IMR-90 (cell line): Measurements from ENCODE around the gene PTRHD1. TPM values are rescaled to one million over a fixed set of nuclear protein-coding genes. Genes with fewer than 3 reads are reported as not detected.
A peak's percentile ranks its signal among the peaks of the same experiment; 100 is the strongest.

ENCODE experiments used
- ATAC-seq: fragments of 200-7000 bp; cut with Tn5 transposase; 2 replicates; pipeline ENCODE4 v1.9.1; 2020; ENCODE audit warnings: low read depth, mild to moderate bottlenecking, moderate library complexity
- BruUV-seq: library from RNA; stranded (reverse); fragments of 400-500 nt; replicated peaks from 2 replicates; lab custom pipeline; 2021; lab: Mats Ljungman, UMichigan
- CTCF ChIA-PET: fragments of 300-600 bp; formaldehyde crosslinking; extraction: SDS; loops from one replicate; lab custom pipeline; 2021; ENCODE audit warnings: antibody characterized with exemption; lab: Yijun Ruan, JAX
- POLR2A ChIA-PET: fragments of 300-600 bp; sonication (Branson Sonifier 250); formaldehyde crosslinking; loops from one replicate; lab custom pipeline; 2022; ENCODE audit warnings: antibody characterized with exemption; ENCODE audit not compliant: unreplicated experiment; lab: Charles Lee
- DNase-seq: peaks from one replicate; pipeline ENCODE4 v3.0.0; 2013
- H2AFZ ChIP-seq: replicated peaks from 2 replicates; pipeline ENCODE3; 2013; ENCODE audit warnings: low read length, mild to moderate bottlenecking; ENCODE audit not compliant: poor library complexity
- H2AK5ac ChIP-seq: 2 replicates; pipeline ENCODE4 v1.6.1; 2013; ENCODE audit warnings: low read depth, low read length, inconsistent platforms
- H2AK9ac ChIP-seq: replicated peaks from 2 replicates; pipeline ENCODE3; 2013; ENCODE audit warnings: mild to moderate bottlenecking, low read depth, low read length, moderate library complexity; ENCODE audit not compliant: poor library complexity
- H2BK120ac ChIP-seq: 2 replicates; pipeline ENCODE4 v1.6.1; 2013; ENCODE audit warnings: low read depth, low read length, inconsistent platforms
- H2BK15ac ChIP-seq: 3 replicates; pipeline ENCODE4 v1.6.1; 2013; ENCODE audit warnings: low read depth, low read length, inconsistent platforms
- H2BK20ac ChIP-seq: 2 replicates; pipeline ENCODE4 v1.6.1; 2013; ENCODE audit warnings: low read depth, mild to moderate bottlenecking, inconsistent platforms, low read length, moderate library complexity
- H2BK5ac ChIP-seq: 2 replicates; pipeline ENCODE4 v1.6.1; 2013; ENCODE audit warnings: mild to moderate bottlenecking, low read depth, low read length, inconsistent platforms; ENCODE audit not compliant: poor library complexity, severe bottlenecking
- H3K14ac ChIP-seq: replicated peaks from 2 replicates; pipeline ENCODE4 v1.6.1; 2013; ENCODE audit warnings: low read depth, low read length, inconsistent platforms
- H3K18ac ChIP-seq: 2 replicates; pipeline ENCODE4 v1.6.1; 2013; ENCODE audit warnings: low read depth, low read length, control low read depth
- H3K23ac ChIP-seq: 2 replicates; pipeline ENCODE4 v1.6.1; 2013; ENCODE audit warnings: low read depth, low read length, inconsistent platforms
- H3K27ac ChIP-seq: 2 replicates; pipeline ENCODE4 v1.5.1; 2013; ENCODE audit warnings: mild to moderate bottlenecking, control low read depth, low read length; ENCODE audit not compliant: insufficient read depth
- H3K27me3 ChIP-seq: 2 replicates; pipeline ENCODE4 v1.6.1; 2013; ENCODE audit warnings: low read length; ENCODE audit not compliant: control insufficient read depth, insufficient read depth
- H3K36me3 ChIP-seq: 2 replicates; pipeline ENCODE4 v1.6.1; 2013; ENCODE audit warnings: low read length, mixed read lengths; ENCODE audit not compliant: control insufficient read depth, insufficient read depth
- H3K4ac ChIP-seq: 2 replicates; pipeline ENCODE4 v1.6.1; 2013; ENCODE audit warnings: low read depth, low read length, inconsistent platforms
- H3K4me1 ChIP-seq: 2 replicates; pipeline ENCODE4 v1.6.1; 2013; ENCODE audit warnings: low read length, mixed read lengths; ENCODE audit not compliant: control insufficient read depth, insufficient read depth
- H3K4me2 ChIP-seq: 2 replicates; pipeline ENCODE4 v1.6.1; 2013; ENCODE audit warnings: low read depth, mild to moderate bottlenecking, control low read depth, low read length, moderate library complexity
- H3K4me3 ChIP-seq: 2 replicates; pipeline ENCODE4 v1.5.1; 2013; ENCODE audit warnings: low read depth, mild to moderate bottlenecking, control low read depth, low read length, moderate library complexity; ENCODE audit not compliant: insufficient read depth
- H3K56ac ChIP-seq: 2 replicates; pipeline ENCODE4 v1.6.1; 2013; ENCODE audit warnings: low read length, inconsistent platforms; ENCODE audit not compliant: insufficient read depth; ENCODE audit errors: extremely low read depth
- H3K79me1 ChIP-seq, 2 experiments: 2 replicates each; pipeline ENCODE4 v1.6.1; 2013; ENCODE audit warnings: low read length in 2 of 2, inconsistent platforms in 1 of 2, low read depth in 1 of 2
- H3K9ac ChIP-seq: 2 replicates; pipeline ENCODE4 v1.6.1; 2013; ENCODE audit warnings: low read depth, low read length, control low read depth
- H3K9me1 ChIP-seq: 2 replicates; pipeline ENCODE4 v1.6.1; 2013; ENCODE audit warnings: low read length, inconsistent platforms; ENCODE audit not compliant: insufficient read depth
- H3K9me3 ChIP-seq: 2 replicates; pipeline ENCODE4 v1.6.1; 2013; ENCODE audit warnings: low read length; ENCODE audit not compliant: control insufficient read depth, insufficient read depth
- H4K20me1 ChIP-seq: 2 replicates; pipeline ENCODE4 v1.6.1; 2013; ENCODE audit warnings: low read length, inconsistent platforms; ENCODE audit not compliant: insufficient read depth
- H4K5ac ChIP-seq: 2 replicates; pipeline ENCODE4 v1.6.1; 2013; ENCODE audit warnings: mild to moderate bottlenecking, low read depth, low read length, control low read depth
- H4K8ac ChIP-seq, 2 experiments: 2 replicates each; pipeline ENCODE4 v1.6.1; 2013; ENCODE audit warnings: low read depth in 2 of 2, low read length in 2 of 2, control low read depth in 1 of 2, inconsistent platforms in 1 of 2
- H4K91ac ChIP-seq: 2 replicates; pipeline ENCODE4 v1.6.1; 2013; ENCODE audit warnings: low read depth, low read length, inconsistent platforms; ENCODE audit not compliant: insufficient read depth
- BHLHE40 ChIP-seq: fragments of 150-350 bp; IDR thresholded peaks from 2 replicates; pipeline ENCODE4 v1.6.1; 2016; ENCODE audit warnings: mild to moderate bottlenecking, low read depth, low read length
- CEBPB ChIP-seq: IDR thresholded peaks from 2 replicates; pipeline ENCODE4 v1.6.1; 2012; ENCODE audit warnings: low read depth, low read length, improper control_type of control experiment
- CHD1 ChIP-seq: IDR thresholded peaks from 2 replicates; pipeline ENCODE4 v1.6.1; 2012; ENCODE audit warnings: low read depth, low read length, improper control_type of control experiment
- FOS ChIP-seq: fragments of 150-350 bp; IDR thresholded peaks from 2 replicates; pipeline ENCODE4 v1.6.1; 2016; ENCODE audit warnings: low read depth, low read length
- MAFK ChIP-seq: IDR thresholded peaks from 2 replicates; pipeline ENCODE4 v1.6.1; 2012; ENCODE audit warnings: low read depth, low read length, improper control_type of control experiment
- MXI1 ChIP-seq: IDR thresholded peaks from 2 replicates; pipeline ENCODE4 v1.6.1; 2012; ENCODE audit warnings: low read depth, mild to moderate bottlenecking, low read length, moderate library complexity, borderline replicate concordance
- NFE2L2 ChIP-seq: fragments of 150-350 bp; IDR thresholded peaks from 2 replicates; pipeline ENCODE4 v1.6.1; 2016; ENCODE audit warnings: low read depth, mild to moderate bottlenecking, low read length
- POLR2A ChIP-seq: IDR thresholded peaks from 2 replicates; pipeline ENCODE4 v1.6.1; 2012; ENCODE audit warnings: mild to moderate bottlenecking, low read depth, low read length
- RCOR1 ChIP-seq: IDR thresholded peaks from 2 replicates; pipeline ENCODE4 v1.6.1; 2012; ENCODE audit warnings: mild to moderate bottlenecking, low read length, improper control_type of control experiment; ENCODE audit not compliant: insufficient replicate concordance
- SMC3 ChIP-seq: fragments of 150-350 bp; IDR thresholded peaks from 2 replicates; pipeline ENCODE4 v1.6.1; 2016; ENCODE audit warnings: low read depth, mild to moderate bottlenecking, antibody characterized with exemption, low read length, moderate library complexity
- WGBS, 2 experiments: methylation state at CpG; one replicate each; pipeline versions ENCODE4 v1.1.5 to v1.1.7; 2013; ENCODE audit warnings: missing lambda C conversion rate in 2 of 2; ENCODE audit not compliant: insufficient read length in 1 of 2; ENCODE audit errors: extremely low coverage in 2 of 2; 5-methylcytosine and 5-hydroxymethylcytosine counted together
- dilution Hi-C: fragments of 300-500 bp; cut with HindIII; formaldehyde crosslinking; loops from one replicate; pipeline ENCODE4 v1.14.3; 2018; ENCODE audit warnings: low sequenced_read_pairs; ENCODE audit not compliant: unreplicated experiment
- in situ Hi-C: fragments of 300-500 bp; cut with MboI; formaldehyde crosslinking; loops from 3 replicates; pipeline ENCODE4 v1.14.3; 2019; ENCODE audit warnings: low sequenced_read_pairs, inconsistent platforms, mixed read lengths
- intact Hi-C: fragments of 100-400 bp; cut with micrococcal nuclease; formaldehyde crosslinking; loops from 2 replicates; pipeline ENCODE4 v1.10.0; 2022
- polyA plus RNA-seq, 3 experiments: library from polyadenylated mRNA; depleted of rRNA; stranded (reverse); fragments of >200 nt; gene quantifications; 2 replicates each; pipeline ENCODE4 v1.2.3, GENCODE V29; 2012; ENCODE audit warnings: low replicate concordance in 1 of 3
- total RNA-seq: library from RNA; depleted of rRNA; stranded (reverse); fragments of >200 nt; gene quantifications from 2 replicates; pipeline ENCODE4 v1.2.3, GENCODE V29; 2012
- TF ChIP-seq, protein P1 (sequence below): fragments of 150-350 bp; IDR thresholded peaks from 2 replicates; pipeline ENCODE4 v1.6.1; 2017; ENCODE audit warnings: mild to moderate bottlenecking, antibody characterized with exemption, low read length, low read depth
- TF ChIP-seq, protein P2 (sequence below): conservative IDR thresholded peaks from 2 replicates; pipeline ENCODE4 v1.5.1; 2012; ENCODE audit warnings: mild to moderate bottlenecking, low read depth, low read length, improper control_type of control experiment

PTRHD1 gene
- total and polyA plus RNA-seq, 2 of the 4 experiments (the other 2 are of a cell fraction) = 11.7 to 30.9 TPM

DNA sequence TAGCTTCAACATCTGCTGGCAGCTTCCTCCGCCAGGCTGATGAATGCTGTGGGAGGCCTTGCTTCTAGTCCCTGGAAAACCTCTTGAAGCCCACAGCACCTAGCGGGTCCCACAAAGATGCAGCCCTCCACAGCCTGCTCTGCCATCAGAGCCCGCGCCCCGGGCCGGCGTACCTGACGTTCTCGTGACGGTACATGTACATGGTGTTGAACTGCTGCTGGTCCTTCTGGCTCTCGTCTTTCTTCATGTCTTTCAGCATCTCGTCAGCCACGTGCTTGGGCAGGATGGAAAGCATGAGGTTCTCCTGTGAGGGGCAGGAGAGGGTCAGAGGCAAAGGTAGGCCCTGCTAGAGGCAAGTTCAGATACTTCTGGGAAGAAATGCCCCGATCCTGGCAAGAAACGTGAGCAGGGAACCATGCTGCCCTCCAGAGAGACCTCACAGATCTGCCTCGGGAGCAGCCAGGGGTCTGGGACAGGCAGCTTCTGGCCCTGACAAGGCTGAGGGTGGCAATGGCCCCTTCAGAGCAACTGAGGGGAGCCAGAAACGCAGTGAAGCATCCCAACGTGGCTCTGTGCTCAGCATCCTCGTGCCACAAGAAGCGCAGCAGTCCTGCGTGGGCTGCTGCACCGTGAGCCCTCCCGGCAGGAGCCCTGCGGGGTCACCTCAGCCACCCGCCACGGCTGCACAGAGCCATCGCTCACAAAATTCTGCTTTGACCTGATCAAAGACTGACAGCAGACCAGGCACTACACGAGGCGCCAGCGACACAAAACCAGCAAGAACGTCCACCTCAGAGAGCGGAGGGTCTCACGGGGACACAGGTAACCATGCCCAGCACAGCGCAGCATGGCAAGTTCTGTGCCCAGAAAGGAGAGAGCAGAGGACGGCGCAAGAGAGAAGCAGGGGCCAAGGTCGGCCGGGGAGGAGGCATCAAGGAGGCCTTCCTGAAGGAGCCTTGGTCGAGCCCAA lies 49.2 kb upstream of the PTRHD1 start:
- Histone ChIP-seq H4K20me1 (no peaks in the 10 kb centered on the region; the same call in 1 of the 2 replicates), H3K4ac (no peak overlapping the region), H3K9me1 (no peaks in the 10 kb centered on the region), H3K56ac (no peak overlapping the region), H3K27ac (no peak overlapping the region), H3K4me3 (no peak overlapping the region), H2AK5ac (no peak overlapping the region), H3K9me3 (no peaks in the 10 kb centered on the region), H3K27me3 (no peaks in the 10 kb centered on the region), H3K36me3 (peaks cover 30% of the 10 kb centered on the region), H4K8ac (no peak overlapping the region), H3K14ac (no peak overlapping the region), H4K91ac (no peak overlapping the region), H3K4me1 (no peaks in the 10 kb centered on the region), H4K5ac (no peak overlapping the region), H2AK9ac (peak overlapping the region; percentile 70), H2BK20ac (no peak overlapping the region), H3K79me1 (no peaks in the 10 kb centered on the region), H2BK5ac (no peak overlapping the region), H3K4me2 (no peak overlapping the region), H3K9ac (no peak overlapping the region), H2AFZ (no peak overlapping the region), H3K18ac (no peak overlapping the region), H2BK120ac (no peak overlapping the region), H2BK15ac (no peak overlapping the region), H3K23ac (no peak overlapping the region)
- ChIA-PET POLR2A (no interaction called here), CTCF (no interaction called here)
- intact Hi-C loops = no loop called here
- TF ChIP-seq RCOR1 (no peak), CEBPB (no peak), CHD1 (no peak), SMC3 (no peak), MAFK (no peak), NFE2L2 (no peak), FOS (no peak), BHLHE40 (no peak), MXI1 (no peak), POLR2A (no peak)
- TF ChIP-seq, protein P1, sequence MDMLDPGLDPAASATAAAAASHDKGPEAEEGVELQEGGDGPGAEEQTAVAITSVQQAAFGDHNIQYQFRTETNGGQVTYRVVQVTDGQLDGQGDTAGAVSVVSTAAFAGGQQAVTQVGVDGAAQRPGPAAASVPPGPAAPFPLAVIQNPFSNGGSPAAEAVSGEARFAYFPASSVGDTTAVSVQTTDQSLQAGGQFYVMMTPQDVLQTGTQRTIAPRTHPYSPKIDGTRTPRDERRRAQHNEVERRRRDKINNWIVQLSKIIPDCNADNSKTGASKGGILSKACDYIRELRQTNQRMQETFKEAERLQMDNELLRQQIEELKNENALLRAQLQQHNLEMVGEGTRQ = no peak
- TF ChIP-seq, protein P2, sequence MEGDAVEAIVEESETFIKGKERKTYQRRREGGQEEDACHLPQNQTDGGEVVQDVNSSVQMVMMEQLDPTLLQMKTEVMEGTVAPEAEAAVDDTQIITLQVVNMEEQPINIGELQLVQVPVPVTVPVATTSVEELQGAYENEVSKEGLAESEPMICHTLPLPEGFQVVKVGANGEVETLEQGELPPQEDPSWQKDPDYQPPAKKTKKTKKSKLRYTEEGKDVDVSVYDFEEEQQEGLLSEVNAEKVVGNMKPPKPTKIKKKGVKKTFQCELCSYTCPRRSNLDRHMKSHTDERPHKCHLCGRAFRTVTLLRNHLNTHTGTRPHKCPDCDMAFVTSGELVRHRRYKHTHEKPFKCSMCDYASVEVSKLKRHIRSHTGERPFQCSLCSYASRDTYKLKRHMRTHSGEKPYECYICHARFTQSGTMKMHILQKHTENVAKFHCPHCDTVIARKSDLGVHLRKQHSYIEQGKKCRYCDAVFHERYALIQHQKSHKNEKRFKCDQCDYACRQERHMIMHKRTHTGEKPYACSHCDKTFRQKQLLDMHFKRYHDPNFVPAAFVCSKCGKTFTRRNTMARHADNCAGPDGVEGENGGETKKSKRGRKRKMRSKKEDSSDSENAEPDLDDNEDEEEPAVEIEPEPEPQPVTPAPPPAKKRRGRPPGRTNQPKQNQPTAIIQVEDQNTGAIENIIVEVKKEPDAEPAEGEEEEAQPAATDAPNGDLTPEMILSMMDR = no peak
- 95% methylated on average over 34 of the region's 39 CpGs; no CpG with 5 or more reads in 1 of the 2 experiments for WGBS, 2 experiments
- dilution Hi-C loops = no loop called here
- in situ Hi-C loops = loop anchor here (10.0 kb wide), 1 partner anchor 292 kb away; no protein-coding TSS in a partner anchor
- BruUV-seq = no TSS peak
- no peak for ATAC-seq
- no peak for DNase-seq
